GM18498 (cell line): ENCODE results near the gene ANKMY2.
"Not testable (repeated sequence)": the region's sequence is repeated elsewhere in the genome, so short reads cannot be mapped to it uniquely, and the experiment has no call there.

Experiments used
- ATAC-seq: cut with Tn5 transposase; IDR thresholded peaks from one replicate; pipeline ENCODE4 v1.9.1; 2021; ENCODE audit warnings: mild to moderate bottlenecking, moderate library complexity; ENCODE audit not compliant: unreplicated experiment

The ANKMY2 gene

GRCh38 chr7:16627236-16627635 is 18.3 kb downstream of the ANKMY2 start:
- no peak for ATAC-seq

- no peak for ATAC-seq
Observed at GRCh38 chr7:16626388-16626787, 19.2 kb downstream of the ANKMY2 start.

- ATAC-seq = peak; percentile 86
Observed at GRCh38 chr7:16619979-16620408, 25.6 kb downstream of the ANKMY2 start.

GRCh38 chr7:16616542-16616941 is 29.0 kb downstream of the ANKMY2 start:
- ATAC-seq = no peak

- no peak for ATAC-seq
Observed at GRCh38 chr7:16616122-16616521, 29.4 kb downstream of the ANKMY2 start.

- no peak for ATAC-seq
Observed at GRCh38 chr7:16615228-16615627, 30.3 kb downstream of the ANKMY2 start.

GRCh38 chr7:16611711-16612110 is 33.8 kb downstream of the ANKMY2 start:
- no peak for ATAC-seq

GRCh38 chr7:16609842-16610450 is 35.6 kb downstream of the ANKMY2 start:
- no peak for ATAC-seq

- ATAC-seq = peak; percentile 46
Observed at GRCh38 chr7:16606704-16607103, 38.9 kb downstream of the ANKMY2 start.

GRCh38 chr7:16604054-16604453 is 41.5 kb downstream of the ANKMY2 start:
- no peak for ATAC-seq

GRCh38 chr7:16603633-16604032 is 41.9 kb downstream of the ANKMY2 start:
- no peak for ATAC-seq

- no peak for ATAC-seq
Observed at GRCh38 chr7:16599860-16600259, 45.7 kb downstream of the ANKMY2 start.

- no peak for ATAC-seq
Observed at GRCh38 chr7:16598015-16598414, 47.5 kb downstream of the ANKMY2 start.

- not testable (repeated sequence) for ATAC-seq
Observed at GRCh38 chr7:16595596-16595995, 50.0 kb downstream of the ANKMY2 start.

- no peak for ATAC-seq
Observed at GRCh38 chr7:16594676-16595075, 50.9 kb downstream of the ANKMY2 start.

GRCh38 chr7:16594061-16594460 is 51.5 kb downstream of the ANKMY2 start:
- ATAC-seq = no peak

- ATAC-seq = no peak
Observed at GRCh38 chr7:16592395-16592794, 53.2 kb downstream of the ANKMY2 start.

- ATAC-seq = no peak
Observed at GRCh38 chr7:16590424-16590823, 55.1 kb downstream of the ANKMY2 start.

- ATAC-seq = no peak
Observed at GRCh38 chr7:16589881-16590280, 55.7 kb downstream of the ANKMY2 start.

- ATAC-seq = no peak
Observed at GRCh38 chr7:16587790-16588189, 57.8 kb downstream of the ANKMY2 start.

- no peak for ATAC-seq
Observed at GRCh38 chr7:16587129-16587528, 58.4 kb downstream of the ANKMY2 start.

- ATAC-seq = no peak
Observed at GRCh38 chr7:16586081-16586874, 59.3 kb downstream of the ANKMY2 start.
